HG03045 (cell line): ENCODE measurements around the gene RPUSD3.
"Not testable (repeated sequence)": the region's sequence is repeated elsewhere in the genome, so short reads cannot be mapped to it uniquely, and the experiment has no call there.

Experiments used
- ATAC-seq: cut with Tn5 transposase; IDR thresholded peaks from one replicate; pipeline ENCODE4 v1.9.1; 2021; ENCODE audit warnings: mild to moderate bottlenecking, moderate library complexity; ENCODE audit not compliant: unreplicated experiment

Gene RPUSD3

GRCh38 chr3:9865125-9865637 is 21.4 kb upstream of the RPUSD3 start:
- not testable (repeated sequence) for ATAC-seq

- no peak for ATAC-seq
These were observed 20.6 kb upstream of the RPUSD3 start for GRCh38 chr3:9864200-9864927.

GRCh38 chr3:9863058-9863772 is 19.4 kb upstream of the RPUSD3 start:
- ATAC-seq = no peak

- no peak for ATAC-seq
These were observed 18.7 kb upstream of the RPUSD3 start for GRCh38 chr3:9862391-9863057.

- ATAC-seq = no peak
These were observed 17.9 kb upstream of the RPUSD3 start for GRCh38 chr3:9861626-9862130.

- no peak for ATAC-seq
These were observed 17.4 kb upstream of the RPUSD3 start for GRCh38 chr3:9861201-9861600.

- no peak for ATAC-seq
These were observed 15.8 kb upstream of the RPUSD3 start for GRCh38 chr3:9859530-9860025.

GRCh38 chr3:9855594-9855993 is 11.8 kb upstream of the RPUSD3 start:
- ATAC-seq = no peak

GRCh38 chr3:9854291-9854940 is 10.6 kb upstream of the RPUSD3 start:
- not testable (repeated sequence) for ATAC-seq

- ATAC-seq = no peak
These were observed 8.7 kb upstream of the RPUSD3 start for GRCh38 chr3:9852528-9852927.

GRCh38 chr3:9851926-9852325 is 8.1 kb upstream of the RPUSD3 start:
- not testable (repeated sequence) for ATAC-seq

- ATAC-seq = not testable (repeated sequence)
These were observed 7.6 kb upstream of the RPUSD3 start for GRCh38 chr3:9851383-9851782.

GRCh38 chr3:9848860-9849259 is 5.1 kb upstream of the RPUSD3 start:
- not testable (repeated sequence) for ATAC-seq

- ATAC-seq = not testable (repeated sequence)
These were observed 4.1 kb upstream of the RPUSD3 start for GRCh38 chr3:9847870-9848269.

GRCh38 chr3:9846931-9847488 is 3.2 kb upstream of the RPUSD3 start:
- ATAC-seq = no peak

GRCh38 chr3:9846231-9846630 is 2.4 kb upstream of the RPUSD3 start:
- no peak for ATAC-seq

- ATAC-seq = no peak
These were observed 2.8 kb downstream of the RPUSD3 start for GRCh38 chr3:9841015-9841414.

GRCh38 chr3:9838856-9839255 is 5.0 kb downstream of the RPUSD3 start:
- ATAC-seq = no peak

GRCh38 chr3:9837701-9838582 is 5.9 kb downstream of the RPUSD3 start:
- ATAC-seq = no peak
